G401.6 (cell line): ENCODE results near the gene ARSB.
"Not testable (repeated sequence)": the region's sequence is repeated elsewhere in the genome, so short reads cannot be mapped to it uniquely, and the experiment has no call there.

Experiments
- FAIRE-seq: peaks from 2 replicates; lab custom pipeline; 2012; peaks lifted over from hg19 to GRCh38; lab: Jason Lieb, UNC

Gene ARSB

DNA sequence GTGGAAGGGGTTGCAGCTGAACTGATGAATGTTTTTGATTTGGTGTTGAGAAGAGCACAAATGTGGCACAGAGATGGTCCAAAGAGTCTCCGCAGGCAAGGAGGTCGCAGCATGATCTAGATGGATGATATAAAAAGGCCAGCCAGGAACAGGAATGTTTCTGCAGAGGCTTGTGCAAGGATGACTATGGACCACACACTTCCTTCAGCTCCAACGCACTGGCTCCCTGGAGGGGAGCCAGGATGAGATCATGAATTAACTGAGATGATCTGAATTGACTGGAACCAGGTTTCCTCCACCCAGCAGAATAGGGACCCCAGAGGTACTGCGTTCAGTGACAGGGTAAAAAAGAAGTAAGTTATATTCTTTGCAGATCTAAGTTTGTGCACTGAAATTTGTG lies 89.0 kb downstream of the ARSB start:
- no peak for FAIRE-seq

DNA sequence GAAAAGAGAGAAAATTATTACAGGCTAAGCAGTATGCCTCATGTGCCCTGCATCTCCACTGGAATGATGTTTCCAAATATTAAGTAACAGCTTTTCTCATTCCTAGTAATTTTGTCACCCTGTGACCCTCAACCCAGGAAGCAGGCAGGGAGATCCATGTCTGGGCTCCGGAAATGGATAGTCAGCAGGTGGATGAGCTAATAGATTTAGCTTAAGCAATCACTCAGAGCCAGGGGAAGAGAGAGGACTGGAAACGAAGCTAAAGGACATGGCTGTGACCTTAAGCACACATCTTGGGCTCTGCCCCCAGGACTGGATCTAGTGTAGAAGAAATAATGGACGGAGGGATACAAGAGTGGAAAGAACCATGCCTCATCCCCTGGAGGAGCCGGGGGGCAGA lies 89.5 kb downstream of the ARSB start:
- FAIRE-seq = no peak

DNA sequence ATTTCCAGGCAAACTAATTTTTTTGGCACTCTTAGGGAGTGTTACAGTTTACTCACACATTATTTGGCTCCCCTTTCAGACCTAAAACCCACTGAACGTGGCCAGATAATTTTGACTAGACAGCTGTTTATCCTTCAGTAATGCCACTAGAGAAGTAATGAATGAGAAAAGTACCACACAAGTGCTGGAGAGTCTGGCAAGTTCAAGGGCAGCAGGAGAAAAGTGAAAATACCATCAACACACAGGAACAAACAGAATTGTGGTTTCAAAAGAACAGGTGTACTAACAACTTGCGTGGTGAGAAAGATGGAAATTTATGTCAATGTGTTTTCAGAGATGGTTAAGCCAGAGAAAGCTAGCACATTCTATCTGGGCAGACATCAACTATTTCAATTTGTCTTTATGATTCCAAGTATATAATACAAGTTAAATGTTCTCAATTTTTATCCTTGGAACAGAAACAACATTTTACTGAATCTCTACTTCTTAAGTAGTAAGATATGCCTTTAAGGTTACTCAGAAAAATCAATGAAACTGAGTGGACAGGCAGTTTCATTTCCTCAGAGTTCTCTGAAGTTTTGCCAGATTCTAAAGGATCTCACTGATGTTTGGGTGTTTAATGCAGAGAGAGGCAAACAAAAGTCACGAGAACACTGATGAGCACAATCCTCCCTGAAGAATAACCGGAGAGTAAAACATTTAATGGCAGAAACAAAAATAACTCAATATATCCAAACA lies 91.0 kb downstream of the ARSB start:
- FAIRE-seq = no peak

DNA sequence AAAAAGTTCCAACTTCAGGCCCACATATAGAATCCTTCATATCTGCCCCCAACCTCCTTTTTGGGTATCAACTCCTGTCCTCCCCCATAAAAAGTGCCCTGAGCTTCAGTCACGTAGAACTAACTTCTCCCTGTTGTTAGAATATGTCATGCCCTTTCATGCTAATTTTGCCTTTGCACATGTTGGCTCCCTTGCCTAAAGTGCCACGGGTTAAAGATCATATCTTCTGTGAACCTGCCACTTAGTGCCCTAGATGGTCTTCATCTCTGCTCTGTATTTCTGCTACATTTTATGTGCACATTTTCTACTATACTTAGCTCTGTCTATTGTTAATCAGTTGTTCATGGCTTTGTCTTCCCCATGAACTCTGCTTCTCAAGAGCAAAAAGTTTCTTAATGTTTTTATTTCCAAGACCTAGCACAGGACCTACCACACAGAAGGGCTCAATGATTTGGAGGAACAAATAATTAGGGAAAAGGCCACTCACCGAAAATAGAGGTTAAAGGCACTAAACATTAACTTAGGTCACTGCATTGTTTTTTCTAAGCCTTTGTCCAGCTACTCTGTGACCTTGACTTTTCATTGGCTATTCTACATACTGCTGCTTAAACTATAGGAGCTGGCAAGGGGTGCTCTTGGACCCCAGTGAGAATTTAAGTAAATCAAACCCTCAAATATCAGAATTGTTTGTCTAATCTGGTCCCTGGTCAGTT lies 94.3 kb downstream of the ARSB start:
- FAIRE-seq = no peak

DNA sequence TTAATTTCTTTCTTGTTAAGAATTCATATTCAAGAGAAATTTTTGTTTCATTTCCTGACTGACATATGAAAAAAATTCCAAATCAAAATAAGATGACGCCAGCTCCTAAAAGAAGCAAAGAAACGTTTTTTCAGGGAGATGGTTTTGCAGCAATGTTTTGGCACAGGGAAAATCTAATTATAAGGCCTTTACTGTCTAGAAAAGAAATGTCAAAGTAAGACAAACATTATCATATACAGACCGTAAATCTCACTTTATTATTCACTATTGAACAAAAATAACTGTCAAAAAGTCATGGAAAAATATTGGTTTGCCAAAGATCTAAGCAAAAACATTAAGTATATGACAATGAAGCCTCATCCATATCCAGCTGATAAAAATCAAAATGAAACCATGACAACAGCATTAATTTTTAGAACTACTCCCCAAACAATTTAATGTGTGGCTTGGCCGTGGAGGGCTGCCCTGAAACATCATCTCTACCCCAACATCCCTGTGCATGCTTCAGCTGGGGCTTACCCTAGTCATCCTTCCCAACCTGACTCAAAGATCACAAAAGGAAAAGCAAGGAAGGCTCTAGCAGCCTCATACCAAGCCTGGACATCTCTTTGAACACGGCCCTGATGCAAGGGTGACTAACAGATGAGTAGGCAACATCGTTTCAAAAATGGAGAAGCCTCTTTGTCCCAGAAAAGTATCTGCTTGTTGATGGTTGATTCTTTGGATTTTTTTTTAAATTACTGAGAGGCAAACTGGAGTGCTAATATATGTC lies 95.6 kb downstream of the ARSB start:
- FAIRE-seq = no peak

DNA sequence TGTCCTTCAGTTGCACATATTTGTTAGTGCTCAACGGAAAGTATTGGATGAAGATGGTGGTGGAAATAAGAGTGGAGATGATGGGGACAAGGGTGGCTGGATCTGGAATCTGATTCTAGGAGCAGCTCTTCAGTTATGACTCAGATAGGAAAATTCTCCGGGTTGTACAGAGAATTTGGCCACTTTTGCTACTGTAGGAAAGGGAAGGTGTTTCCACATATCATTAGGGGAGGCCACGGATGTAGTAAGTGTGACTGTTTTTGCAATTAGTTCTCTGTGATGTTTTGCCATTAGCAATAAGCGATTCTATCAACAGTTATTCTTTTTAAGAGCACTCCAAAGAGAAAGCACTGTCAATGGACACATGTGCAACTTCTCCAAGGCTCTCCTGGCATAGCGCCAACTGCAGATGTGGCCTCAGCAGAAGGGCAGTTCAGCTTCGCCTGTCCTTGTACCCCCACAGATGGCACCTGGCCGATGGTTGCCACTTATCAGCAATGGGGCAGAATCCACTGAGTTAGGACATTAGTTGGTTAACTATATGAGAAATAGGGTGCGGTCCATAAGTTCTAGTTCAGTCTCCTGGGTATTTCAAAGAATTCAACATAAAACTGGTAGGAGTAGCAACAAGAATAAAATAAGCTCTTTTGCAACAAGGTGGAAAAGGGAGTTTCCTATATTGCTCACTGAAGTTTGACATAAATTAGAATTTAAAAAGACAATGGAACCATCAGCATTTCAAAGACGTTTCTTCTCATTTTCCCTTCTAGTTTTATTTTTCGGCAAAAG lies 96.3 kb downstream of the ARSB start:
- FAIRE-seq = no peak

DNA sequence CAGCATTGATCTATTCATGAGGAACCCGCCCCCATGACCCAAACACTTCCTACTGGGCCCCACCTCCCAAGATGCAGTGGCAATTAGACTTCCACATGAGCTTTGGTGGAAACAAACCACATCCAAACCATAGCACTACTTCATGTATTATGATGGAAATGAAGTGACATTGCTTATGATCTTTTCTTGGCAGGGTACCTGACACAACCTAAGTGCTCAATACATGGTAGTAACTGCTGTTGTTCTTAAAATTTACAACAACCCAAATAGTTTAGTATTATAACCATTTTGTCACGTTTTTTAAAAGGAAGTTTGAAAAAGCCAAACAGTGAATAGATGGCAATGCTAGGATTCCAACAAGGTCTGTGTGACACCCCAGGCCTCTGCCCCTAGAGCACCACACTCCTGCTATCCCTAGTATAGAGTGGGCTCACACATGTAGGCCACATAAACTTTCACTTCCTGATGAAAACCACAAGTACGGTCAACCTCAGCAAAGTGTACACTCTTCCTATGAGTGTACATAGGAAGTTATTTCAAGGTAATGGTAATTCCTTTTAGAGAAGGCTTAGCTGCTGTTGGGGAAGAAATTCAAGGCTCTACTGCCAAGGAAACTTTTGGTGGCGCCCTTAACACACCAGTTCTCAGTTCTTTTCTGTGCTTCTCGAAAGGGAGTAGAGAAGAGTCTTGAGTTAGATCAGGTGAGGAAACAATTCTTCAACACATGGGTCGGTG lies 97.6 kb downstream of the ARSB start:
- no peak for FAIRE-seq

DNA sequence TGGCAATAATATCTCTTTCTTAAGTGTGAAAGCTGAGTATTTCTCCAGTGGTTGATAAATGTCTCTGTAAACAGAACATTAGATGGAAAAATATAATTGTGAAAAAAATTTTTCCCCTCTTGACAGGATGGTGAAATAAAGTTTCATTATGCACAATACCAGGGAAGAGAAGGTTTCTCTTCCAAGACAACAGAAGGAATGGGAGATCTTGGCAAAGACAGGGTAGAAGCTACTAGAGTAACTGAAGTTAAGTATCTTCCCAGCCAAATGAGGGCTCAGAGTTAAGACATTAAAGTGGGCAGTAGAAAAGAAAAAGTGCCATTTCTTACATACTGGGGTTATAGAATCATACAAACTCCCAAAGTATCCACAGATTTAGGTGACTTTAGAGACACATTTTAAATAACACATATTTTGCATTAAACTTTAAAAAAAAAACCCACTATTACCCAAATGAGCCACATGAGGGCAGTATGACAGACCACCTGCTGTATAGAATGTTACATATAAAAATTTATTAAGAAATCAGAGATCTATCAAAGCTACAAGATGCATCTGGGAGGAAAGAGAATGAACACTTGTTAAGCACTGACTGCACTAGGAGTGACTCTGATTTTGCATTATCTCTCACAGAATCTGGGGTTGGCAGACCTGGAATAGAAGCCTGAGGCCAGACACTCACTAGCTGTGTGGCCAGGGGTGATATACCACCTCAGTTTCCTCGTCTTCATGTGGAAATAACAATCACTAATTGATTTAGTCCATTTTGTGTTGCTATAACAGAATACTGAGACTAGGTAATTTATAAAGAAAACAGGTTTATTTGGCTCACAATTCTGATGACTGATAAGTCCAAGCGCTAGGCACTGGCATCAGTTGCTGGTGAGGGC lies 98.5 kb downstream of the ARSB start:
- FAIRE-seq = no peak

DNA sequence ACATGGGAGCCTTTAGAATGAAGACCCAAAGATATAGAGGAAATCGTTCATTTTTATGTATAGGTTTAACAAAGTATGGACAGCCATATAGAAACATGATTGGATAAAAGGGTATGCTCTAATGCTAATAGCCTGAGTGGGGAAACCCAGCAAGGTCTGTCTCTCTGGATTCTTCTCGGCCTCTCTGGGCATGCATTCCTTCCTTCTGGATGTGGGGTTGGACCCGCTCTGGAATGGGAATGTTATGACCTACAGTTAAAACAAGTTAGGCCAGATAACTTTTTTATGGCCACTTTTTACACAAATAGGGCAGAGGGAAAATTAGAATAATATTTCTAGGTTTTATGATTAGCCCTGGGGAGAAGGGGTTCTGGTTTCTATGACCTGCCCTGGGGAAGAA lies 103.2 kb downstream of the ARSB start:
- FAIRE-seq = no peak

DNA sequence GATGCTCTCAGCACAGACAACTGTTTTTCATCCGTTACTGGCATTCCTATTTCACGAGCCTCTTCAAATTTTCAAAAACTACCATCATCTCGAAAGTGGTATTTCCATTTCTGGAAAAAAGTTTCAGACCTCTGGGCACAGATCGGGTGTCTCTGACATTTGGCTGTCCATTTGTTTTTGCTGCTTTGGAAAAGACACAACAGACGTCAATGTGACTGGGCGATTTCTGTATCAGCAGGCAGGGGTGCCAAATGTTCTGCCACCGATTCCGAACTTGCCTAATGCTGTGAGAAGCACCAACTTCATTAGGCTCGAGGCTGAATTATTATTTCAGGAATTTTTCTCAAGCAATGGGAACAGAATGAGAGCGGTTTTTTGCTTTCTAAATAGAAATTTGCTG lies 105.6 kb downstream of the ARSB start:
- FAIRE-seq = no peak

DNA sequence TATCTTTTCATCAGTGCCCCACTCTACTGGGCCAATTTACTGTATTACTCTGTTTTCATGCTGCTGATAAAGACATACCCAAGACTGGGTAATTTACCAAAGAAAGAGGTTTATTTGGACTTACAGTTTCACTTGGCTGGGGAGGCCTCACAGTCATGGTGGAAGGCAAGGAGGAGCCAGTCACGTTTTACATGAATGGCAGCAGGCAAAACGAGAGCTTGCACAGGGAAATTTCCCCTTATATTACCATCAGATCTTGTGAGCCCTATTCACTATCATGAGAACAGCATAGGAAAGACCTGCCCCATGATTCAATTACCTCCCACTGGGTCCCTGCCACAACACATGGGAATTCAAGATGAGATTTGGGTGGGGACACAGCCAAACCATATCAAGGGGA lies 119.0 kb downstream of the ARSB start:
- FAIRE-seq = not testable (repeated sequence)

DNA sequence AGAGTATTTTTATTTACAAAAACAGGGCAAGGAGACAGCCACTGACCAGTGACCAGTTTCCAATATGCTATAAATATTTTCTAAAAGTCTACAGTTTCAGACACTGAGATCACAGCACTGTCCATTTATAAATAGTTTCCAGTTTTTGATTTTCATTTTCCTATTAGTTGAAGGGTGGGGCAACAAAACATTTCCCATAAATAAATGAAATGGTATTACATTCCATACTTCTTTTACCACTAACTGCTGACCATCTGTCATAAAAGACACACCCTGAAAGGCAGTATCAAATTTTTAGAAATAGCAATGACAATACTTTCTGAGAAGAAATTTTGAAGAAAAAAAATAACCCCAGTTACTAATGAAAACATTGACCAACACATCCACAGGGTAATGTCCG lies 126.7 kb downstream of the ARSB start:
- FAIRE-seq = no peak

DNA sequence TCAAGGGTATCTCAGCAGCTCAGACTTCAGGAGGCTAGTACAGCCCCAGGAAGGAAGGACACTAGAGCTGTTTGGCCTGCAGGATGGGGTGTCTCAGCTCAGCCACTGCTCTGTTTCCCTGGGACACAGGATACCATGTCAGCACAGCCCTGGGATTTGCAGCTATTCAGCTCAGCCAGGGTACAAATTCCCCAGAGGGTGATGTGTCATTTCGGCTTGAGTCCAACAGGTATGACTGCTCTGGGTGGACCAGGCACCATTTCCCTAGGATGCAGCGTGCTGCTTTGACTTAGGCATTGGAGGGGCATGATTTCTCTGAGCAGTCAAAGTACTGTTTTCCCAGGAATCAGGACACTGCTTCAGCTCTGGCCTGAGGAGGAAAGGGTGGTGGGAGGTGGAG lies 130.1 kb downstream of the ARSB start:
- no peak for FAIRE-seq

DNA sequence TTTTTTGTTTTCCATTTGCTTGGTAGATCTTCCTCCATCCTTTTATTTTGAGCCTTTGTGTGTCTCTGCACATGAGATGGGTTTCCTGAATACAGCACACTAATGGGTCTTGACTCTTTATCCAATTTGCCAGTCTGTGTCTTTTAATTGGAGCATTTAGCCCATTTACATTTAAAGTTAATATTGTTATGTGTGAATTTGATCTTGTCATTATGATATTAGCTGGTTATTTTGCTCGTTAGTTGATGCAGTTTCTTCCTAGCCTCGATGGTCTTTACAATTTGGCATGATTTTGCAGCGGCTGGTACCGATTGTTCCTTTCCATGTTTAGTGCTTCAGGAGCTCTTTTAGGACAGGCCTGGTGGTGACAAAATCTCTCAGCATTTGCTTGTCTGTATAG lies 133.2 kb downstream of the ARSB start:
- not testable (repeated sequence) for FAIRE-seq

DNA sequence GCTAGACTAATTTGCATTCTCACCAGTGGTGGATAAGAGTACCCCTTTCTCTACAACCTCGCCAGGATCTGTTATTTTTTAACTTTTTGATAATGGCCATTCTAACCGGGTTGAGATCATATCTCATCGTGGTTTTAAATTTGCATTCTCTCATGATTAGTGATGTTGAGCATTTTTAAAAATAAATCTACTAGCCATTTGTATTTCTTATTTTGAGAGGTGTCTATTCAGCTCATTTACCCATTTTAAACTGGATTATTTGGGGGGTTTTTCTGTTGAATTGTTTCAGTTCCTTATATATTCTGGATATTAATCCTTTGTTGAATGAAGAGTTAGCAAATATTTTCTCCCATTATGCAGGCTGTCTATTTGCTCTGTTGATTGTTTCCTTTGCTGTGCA lies 139.6 kb downstream of the ARSB start:
- no peak for FAIRE-seq

DNA sequence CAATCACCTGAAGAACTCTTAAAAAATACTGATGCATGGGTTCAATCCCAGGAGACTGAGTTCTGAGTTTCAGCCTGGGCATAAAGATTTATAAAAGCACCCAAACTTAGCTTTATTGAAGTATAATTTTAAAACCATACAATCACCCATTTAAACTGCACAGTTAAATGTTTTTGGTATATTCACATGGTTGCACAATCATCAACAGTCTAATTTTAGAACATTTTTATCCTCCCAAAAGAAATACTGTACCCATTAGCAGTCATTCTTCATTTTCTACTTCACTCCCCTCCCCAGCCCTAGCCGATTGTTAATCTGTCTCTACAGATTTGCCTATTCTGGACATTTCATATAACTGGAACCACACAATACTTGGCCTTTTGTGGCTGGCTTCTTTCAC lies 141.7 kb downstream of the ARSB start:
- FAIRE-seq = no peak

DNA sequence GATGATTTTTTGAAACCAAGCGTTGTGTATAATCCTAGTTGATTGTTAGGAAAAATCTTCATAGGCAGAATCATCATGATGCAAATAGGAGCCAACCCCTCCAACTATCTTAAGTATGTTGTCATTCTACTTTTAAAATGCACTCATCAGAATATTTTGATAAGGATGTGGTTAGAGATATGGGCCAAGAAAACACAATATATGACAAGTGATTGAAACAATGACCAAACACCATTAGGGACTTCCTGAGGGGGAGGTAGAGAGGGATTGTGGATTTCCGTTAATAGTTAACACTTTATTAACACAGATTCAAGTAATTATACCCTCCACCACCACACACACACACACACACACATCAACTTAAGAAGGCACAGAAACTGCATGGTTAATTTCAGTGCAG lies 143.3 kb downstream of the ARSB start:
- no peak for FAIRE-seq

DNA sequence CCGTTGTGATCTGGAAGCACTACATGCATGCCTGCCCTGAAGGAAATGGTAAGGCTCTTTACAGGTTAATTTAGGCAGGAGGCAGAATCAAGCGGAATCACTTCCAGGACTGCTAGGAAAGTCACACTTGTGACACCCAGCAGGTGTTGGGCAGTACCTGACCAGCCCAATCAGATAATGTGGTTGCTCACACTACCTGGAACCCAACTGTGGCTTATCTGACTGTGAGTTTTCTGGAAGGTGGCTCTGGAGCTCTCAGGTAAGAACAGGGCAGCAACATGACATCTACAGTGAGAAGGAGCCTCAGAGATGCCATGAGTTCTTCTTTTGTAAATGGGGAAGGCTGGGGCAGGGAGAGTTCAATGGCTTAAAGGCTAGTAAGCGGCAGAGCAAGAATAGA lies 146.4 kb downstream of the ARSB start:
- FAIRE-seq = no peak

DNA sequence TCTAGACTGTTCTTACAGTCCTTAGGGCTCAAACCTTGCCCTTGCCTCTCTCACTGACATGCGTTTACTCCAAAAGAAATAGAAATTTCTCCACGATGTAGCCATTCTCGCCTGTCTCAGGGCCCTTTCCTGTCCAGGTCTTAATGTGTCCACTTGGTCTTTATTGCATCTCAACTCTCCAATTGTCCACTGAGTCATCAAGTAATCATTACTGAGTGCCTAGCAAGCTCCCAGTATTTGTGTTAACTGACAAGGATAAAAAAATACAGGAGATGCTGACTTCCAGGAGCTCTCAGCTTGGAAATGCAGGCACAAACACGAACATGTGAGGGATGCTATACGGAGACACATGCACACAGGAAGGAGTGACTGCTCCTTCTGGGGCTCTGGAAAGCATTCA lies 147.3 kb downstream of the ARSB start:
- no peak for FAIRE-seq

DNA sequence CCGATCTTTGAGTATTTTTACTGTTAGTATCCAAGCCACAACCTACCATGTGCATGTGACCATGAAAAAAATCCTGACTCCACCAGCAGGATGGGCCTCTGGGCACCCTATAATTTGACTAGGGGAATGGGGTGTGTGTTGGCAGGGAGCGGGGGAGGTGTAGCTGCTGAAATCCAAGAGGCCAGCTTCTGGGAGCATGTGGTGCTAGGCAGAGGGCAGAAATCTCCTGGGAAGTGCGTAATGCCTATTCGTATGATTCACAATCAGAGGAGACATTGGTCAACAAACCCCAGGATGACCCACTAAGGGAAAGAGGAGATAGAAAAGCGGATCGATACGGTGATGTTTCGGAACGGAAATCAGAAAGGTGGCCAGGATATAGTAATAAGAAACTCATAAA lies 149.9 kb downstream of the ARSB start:
- no peak for FAIRE-seq

DNA sequence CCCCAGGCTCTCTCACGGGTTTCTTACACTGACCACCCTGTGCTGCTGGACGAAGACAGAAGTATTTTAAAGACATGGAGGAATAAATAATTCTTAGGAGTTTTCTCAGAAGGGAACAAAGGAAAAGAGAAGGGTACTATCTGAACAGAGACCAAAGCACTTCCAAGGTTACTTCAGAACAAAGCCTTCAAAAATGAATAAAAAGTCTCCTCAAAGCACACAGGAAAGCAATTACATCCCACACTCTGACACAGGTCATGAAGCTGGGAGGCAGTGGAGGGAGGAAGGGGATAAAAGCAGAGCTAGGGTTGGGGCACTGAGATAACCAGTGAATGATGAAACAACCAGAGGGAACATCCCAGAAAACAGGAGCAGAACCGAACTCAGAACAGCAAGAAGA lies 151.8 kb downstream of the ARSB start:
- FAIRE-seq = no peak
